HT-29 (cell line): Measurements from ENCODE around the gene ZNHIT6. TPM values are rescaled to one million over a fixed set of nuclear protein-coding genes. Genes with fewer than 3 reads are reported as not detected.
A peak's percentile ranks its signal among the peaks of the same experiment; 100 is the strongest.
"Not testable (repeated sequence)": the region's sequence is repeated elsewhere in the genome, so short reads cannot be mapped to it uniquely, and the experiment has no call there.

Source experiments
- DNase-seq: peaks from one replicate; pipeline ENCODE4 v3.0.0-alpha.2; 2015; ENCODE audit warnings: low spot score
- total RNA-seq: library from RNA; depleted of rRNA; stranded (reverse); fragments of >200 nt; shearing (Covaris generic); gene quantifications from 2 replicates; pipeline ENCODE4 v1.2.3, GENCODE V29; 2014; rRNA removed

The ZNHIT6 gene
- 3.7 and 4.5 TPM in 2 replicates for total RNA-seq

GRCh38 chr1:85707990-85708828 lies at the start of gene ZNHIT6:
TSS of gene ZNHIT6 (minus strand) at chr1:85708433. CDS start at chr1:85708284, 149 bp downstream.
- DNase-seq, result peak; percentile 95

GRCh38 chr1:85756864-85757263 lies 48.6 kb upstream of the ZNHIT6 start:
- no peak for DNase-seq

- DNase-seq, result no peak
These were observed 39.9 kb upstream of the ZNHIT6 start for GRCh38 chr1:85748120-85748519.

- DNase-seq, result no peak
These were observed 38.5 kb upstream of the ZNHIT6 start for GRCh38 chr1:85746777-85747176.

- DNase-seq, result no peak
These were observed 35.6 kb upstream of the ZNHIT6 start for GRCh38 chr1:85743814-85744213.

- DNase-seq, result no peak
These were observed 26.7 kb upstream of the ZNHIT6 start for GRCh38 chr1:85734931-85735330.

- no peak for DNase-seq
These were observed 10.6 kb upstream of the ZNHIT6 start for GRCh38 chr1:85718678-85719340.

- DNase-seq, result not testable (repeated sequence)
These were observed 6.3 kb upstream of the ZNHIT6 start for GRCh38 chr1:85714418-85715114.

GRCh38 chr1:85708829-85709227 lies 595 bp upstream of the ZNHIT6 start:
- DNase-seq, result no peak

GRCh38 chr1:85707267-85707989 lies 805 bp downstream of the ZNHIT6 start:
- no peak for DNase-seq

GRCh38 chr1:85705940-85706339 lies 2.3 kb downstream of the ZNHIT6 start:
- no peak for DNase-seq

- no peak for DNase-seq
These were observed 7.8 kb downstream of the ZNHIT6 start for GRCh38 chr1:85700422-85700821.

- no peak for DNase-seq
These were observed 10.3 kb downstream of the ZNHIT6 start for GRCh38 chr1:85697895-85698294.

GRCh38 chr1:85692730-85693314 lies 15.4 kb downstream of the ZNHIT6 start:
- DNase-seq, result peak; percentile 50

- peak; percentile 37 for DNase-seq
These were observed 18.3 kb downstream of the ZNHIT6 start for GRCh38 chr1:85689775-85690404.

GRCh38 chr1:85683292-85684025 lies 24.8 kb downstream of the ZNHIT6 start:
- DNase-seq, result no peak

- DNase-seq, result peak; percentile 37
These were observed 27.1 kb downstream of the ZNHIT6 start for GRCh38 chr1:85681087-85681486.

- DNase-seq, result no peak
These were observed 30.0 kb downstream of the ZNHIT6 start for GRCh38 chr1:85678193-85678592.

- DNase-seq, result no peak
These were observed 30.6 kb downstream of the ZNHIT6 start for GRCh38 chr1:85677656-85678055.
